HCT116 (cell line): ENCODE measurements around the gene FMN1. TPM values are rescaled to one million over a fixed set of nuclear protein-coding genes. Genes with fewer than 3 reads are reported as not detected.

Experiments used
- ATAC-seq: fragments of 200-7000 bp; cut with Tn5 transposase; 2 replicates; pipeline ENCODE4 v1.9.1; 2020; ENCODE audit warnings: mild to moderate bottlenecking, moderate library complexity
- BruUV-seq: library from RNA; stranded (reverse); fragments of 400-500 nt; replicated peaks from 2 replicates; lab custom pipeline; 2021; lab: Mats Ljungman, UMichigan
- CTCF ChIA-PET: fragments of 300-600 bp; sonication (Branson Sonifier 250); formaldehyde crosslinking; loops from one replicate; lab custom pipeline; 2021; ENCODE audit warnings: antibody characterized with exemption; lab: Charles Lee
- POLR2A ChIA-PET: fragments of 300-600, 350-600 bp; sonication (Branson Sonifier 250); formaldehyde crosslinking; loops from one replicate; lab custom pipeline; 2021; ENCODE audit warnings: antibody characterized with exemption; lab: Charles Lee
- RAD21 ChIA-PET, 2 experiments: fragments of 300-600 bp; sonication (Branson Sonifier 250); formaldehyde crosslinking; loops; one replicate each; lab custom pipeline; 2023; ENCODE audit warnings: low total read pairs in 2 of 2; ENCODE audit not compliant: uncharacterized antibody in 2 of 2, unreplicated experiment in 2 of 2, low non-redundant PET in 1 of 2; lab: Charles Lee
- DNase-seq: peaks from one replicate; pipeline ENCODE4 v3.0.0-alpha.2; 2010; ENCODE audit warnings: low read depth, low spot score
- H2AFZ ChIP-seq: fragments of 200-600 bp; shearing (Covaris generic), sonication (generic); 2 replicates; pipeline ENCODE4 v1.6.1; 2017; ENCODE audit warnings: low read depth, mixed run types, mixed read lengths, antibody characterized with exemption, low read length; ENCODE audit not compliant: poor library complexity, severe bottlenecking
- H3K27ac ChIP-seq: 2 replicates; pipeline ENCODE4 v1.5.1; 2012; ENCODE audit warnings: low read depth, low read length
- H3K27me3 ChIP-seq: fragments of 200-600 bp; sonication (generic); 2 replicates; pipeline ENCODE4 v1.6.1; 2016; ENCODE audit warnings: mixed run types, low read length, mixed read lengths; ENCODE audit not compliant: insufficient read depth
- H3K36me3 ChIP-seq, 2 experiments: fragments of 200-500 bp in 1 of 2; fragments of 200-600 bp in 1 of 2; sonication (Bioruptor generic) in 1 of 2; sonication (generic) in 1 of 2; 2 replicates each; pipeline versions ENCODE4 v1.5.1 to v1.6.1; 2014 to 2016; ENCODE audit warnings: low read length in 2 of 2, inconsistent platforms in 1 of 2, mixed read lengths in 1 of 2, mixed run types in 1 of 2; ENCODE audit not compliant: insufficient read depth in 2 of 2, control insufficient read depth in 1 of 2
- H3K4me1 ChIP-seq, 2 experiments: fragments of 200-600 bp in 1 of 2; sonication (generic) in 1 of 2; 2 replicates each; pipeline versions ENCODE4 v1.5.1 to v1.6.1; 2012 to 2017; ENCODE audit warnings: low read length in 2 of 2, inconsistent platforms in 1 of 2, mild to moderate bottlenecking in 1 of 2, mixed read lengths in 1 of 2, mixed run types in 1 of 2, moderate library complexity in 1 of 2; ENCODE audit not compliant: insufficient read depth in 2 of 2, control insufficient read depth in 1 of 2
- H3K4me2 ChIP-seq: fragments of 200-600 bp; sonication (generic); 2 replicates; pipeline ENCODE4 v1.6.1; 2017; ENCODE audit warnings: mixed run types, low read length, mixed read lengths
- H3K4me3 ChIP-seq, 2 experiments: fragments of 200-600 bp in 1 of 2; sonication (generic) in 1 of 2; replicated peaks in 1 of 2; 2 replicates each; pipeline ENCODE4 v1.5.1; 2011 to 2016; ENCODE audit warnings: low read length in 2 of 2, control low read depth in 1 of 2, low read depth in 1 of 2, mild to moderate bottlenecking in 1 of 2, mixed read lengths in 1 of 2, mixed run types in 1 of 2
- H3K79me2 ChIP-seq: fragments of 200-600 bp; sonication (generic); 2 replicates; pipeline ENCODE4 v1.6.1; 2017; ENCODE audit warnings: mild to moderate bottlenecking, mixed run types, low read length, moderate library complexity, mixed read lengths; ENCODE audit not compliant: insufficient read depth
- H3K9ac ChIP-seq: fragments of 200-600 bp; sonication (generic); 2 replicates; pipeline ENCODE4 v1.6.1; 2016; ENCODE audit warnings: low read length, mixed read lengths
- H3K9me2 ChIP-seq: fragments of 200-600 bp; sonication (generic), shearing (Covaris generic); 2 replicates; pipeline ENCODE4 v1.6.1; 2017; ENCODE audit warnings: mixed run types, mild to moderate bottlenecking, moderate library complexity; ENCODE audit not compliant: insufficient read depth
- H3K9me3 ChIP-seq, 2 experiments: fragments of 200-500 bp in 1 of 2; fragments of 200-600 bp in 1 of 2; sonication (Bioruptor generic) in 1 of 2; sonication (generic) in 1 of 2; 2 replicates each; pipeline ENCODE4 v1.6.1; 2014 to 2017; ENCODE audit warnings: low read length in 2 of 2, mixed read lengths in 2 of 2, inconsistent platforms in 1 of 2, low read depth in 1 of 2, mild to moderate bottlenecking in 1 of 2, mixed run types in 1 of 2, moderate library complexity in 1 of 2; ENCODE audit not compliant: control insufficient read depth in 1 of 2, insufficient read depth in 1 of 2
- H4K20me1 ChIP-seq: fragments of 200-600 bp; sonication (generic), shearing (Covaris generic); 2 replicates; pipeline ENCODE4 v1.6.1; 2017; ENCODE audit warnings: mixed run types, mild to moderate bottlenecking, moderate library complexity; ENCODE audit not compliant: insufficient read depth
- ATF3 ChIP-seq: IDR thresholded peaks from 2 replicates; pipeline ENCODE4 v1.6.1; 2012
- CBX3 ChIP-seq: IDR thresholded peaks from 2 replicates; pipeline ENCODE4 v1.6.1; 2012; ENCODE audit warnings: low read depth
- CEBPB ChIP-seq: IDR thresholded peaks from 2 replicates; pipeline ENCODE4 v1.6.1; 2012; ENCODE audit warnings: low read depth
- CTCF ChIP-seq, 3 experiments: fragments of 200-600 bp in 1 of 3; sonication (generic) in 1 of 3; IDR thresholded peaks in 2 of 3; conservative IDR thresholded peaks in 1 of 3; 2 replicates each; pipeline ENCODE4 v1.5.1; 2012 to 2017; ENCODE audit warnings: low read depth in 2 of 3, low read length in 2 of 3, antibody characterized with exemption in 1 of 3, borderline replicate concordance in 1 of 3, control low read depth in 1 of 3, mild to moderate bottlenecking in 1 of 3, mixed read lengths in 1 of 3, mixed run types in 1 of 3, moderate library complexity in 1 of 3; ENCODE audit not compliant: insufficient read depth in 1 of 3
- ELF1 ChIP-seq: IDR thresholded peaks from 2 replicates; pipeline ENCODE4 v1.6.1; 2012; ENCODE audit warnings: low read depth, borderline replicate concordance
- EZH2 ChIP-seq: fragments of 200-600 bp; sonication (generic); IDR thresholded peaks from 2 replicates; pipeline ENCODE4 v1.6.1; 2017; ENCODE audit warnings: antibody characterized with exemption, mixed run types
- FOSL1 ChIP-seq: IDR thresholded peaks from 2 replicates; pipeline ENCODE4 v1.6.1; 2012; ENCODE audit warnings: low read depth
- JUND ChIP-seq: IDR thresholded peaks from 2 replicates; pipeline ENCODE4 v1.6.1; 2012
- MAX ChIP-seq: IDR thresholded peaks from 2 replicates; pipeline ENCODE4 v1.6.1; 2012
- POLR2A ChIP-seq: IDR thresholded peaks from 2 replicates; pipeline ENCODE4 v1.7.0; 2011; ENCODE audit warnings: borderline replicate concordance; ENCODE audit not compliant: insufficient read depth, insufficient read length; ENCODE audit errors: extremely low read depth
- POLR2AphosphoS5 ChIP-seq: IDR thresholded peaks from 2 replicates; pipeline ENCODE4 v1.6.1; 2011; ENCODE audit warnings: mild to moderate bottlenecking, low read depth, low read length, moderate library complexity
- SIN3A ChIP-seq: IDR thresholded peaks from 2 replicates; pipeline ENCODE4 v1.6.1; 2012; ENCODE audit warnings: low read depth
- SP1 ChIP-seq: IDR thresholded peaks from 2 replicates; pipeline ENCODE4 v1.6.1; 2012; ENCODE audit warnings: low read depth
- YY1 ChIP-seq: IDR thresholded peaks from 2 replicates; pipeline ENCODE4 v1.6.1; 2011; ENCODE audit warnings: low read length, low read depth, moderate library complexity, mild to moderate bottlenecking; ENCODE audit not compliant: insufficient replicate concordance; ENCODE audit errors: extremely low read depth
- ZBTB33 ChIP-seq: IDR thresholded peaks from 2 replicates; pipeline ENCODE4 v1.6.1; 2011; ENCODE audit warnings: mild to moderate bottlenecking, low read length, moderate library complexity; ENCODE audit not compliant: insufficient replicate concordance; ENCODE audit errors: extremely low read depth
- ZFX ChIP-seq: fragments of 450-650 bp; IDR thresholded peaks from 2 replicates; pipeline ENCODE4 v1.6.1; 2017
- ZNF274 ChIP-seq: fragments of 200-500 bp; sonication (Bioruptor generic); IDR thresholded peaks from 2 replicates; pipeline ENCODE4 v1.6.1; 2014; ENCODE audit warnings: mild to moderate bottlenecking, low read depth, low read length, inconsistent platforms
- intact Hi-C: fragments of 100-400 bp; cut with micrococcal nuclease; formaldehyde crosslinking; loops from 2 replicates; pipeline ENCODE4 v1.10.0; 2022
- total RNA-seq: library from RNA; stranded (reverse); gene quantifications from one replicate; pipeline ENCODE4 v1.2.1, GENCODE V29; 2021; ENCODE audit not compliant: unreplicated experiment

FMN1 gene
- total RNA-seq, 1 experiment from 2014 or later: 0.39 TPM

GRCh38 chr15:33009603-33010002, 184.9 kb downstream of the FMN1 start:
- DNase-seq (no peak), ATAC-seq (no peak)
- BruUV-seq: no TSS peak
- Histone ChIP-seq H3K9ac (no peak overlapping the region), H3K9me3 (no peaks in the 10 kb centered on the region), H3K4me3 (no peak overlapping the region), H3K36me3 (no peaks in the 10 kb centered on the region), H3K4me2 (no peak overlapping the region), H3K27ac (no peak overlapping the region), H3K79me2 (no peaks in the 10 kb centered on the region), H3K27me3 (no peaks in the 10 kb centered on the region), H3K9me2 (no peaks in the 10 kb centered on the region), H4K20me1 (no peaks in the 10 kb centered on the region), H2AFZ (no peak overlapping the region), H3K4me1 (peaks cover 3 to 12% of the 10 kb centered on the region in 2 experiments)
- TF ChIP-seq ELF1 (no peak), ZNF274 (no peak), CEBPB (no peak), SIN3A (no peak), YY1 (no peak), SP1 (no peak), POLR2A (no peak), POLR2AphosphoS5 (no peak), FOSL1 (no peak), ATF3 (no peak), ZFX (no peak), EZH2 (no peak), CTCF (IDR thresholded peaks at IDR 0.05 in 2 of 3, conservative IDR thresholded peaks at IDR 0.05 in 1 of 3; ENCODE audit: borderline replicate concordance in 1 of 3, insufficient read depth in 1 of 3, low read depth in 2 of 3, low read length in 2 of 3) (no peak), JUND (no peak), CBX3 (no peak), MAX (no peak), ZBTB33 (no peak)
- intact Hi-C loops: loop anchor here (5.0 kb wide), 1 partner anchor 123 kb away; no protein-coding TSS in a partner anchor
- RAD21 ChIA-PET: no interaction called here
- POLR2A ChIA-PET: no interaction called here
- CTCF ChIA-PET: no interaction called here
